Parathyroid adenoma (tissue), 2 donors: ENCODE results near the gene EPYC.

ENCODE experiments used
- H2AFZ ChIP-seq: fragments of 300-600 bp; sonication (generic); one replicate; pipeline ENCODE4 v1.7.0; 2017; ENCODE audit warnings: antibody characterized with exemption, mild to moderate bottlenecking
- H3K27ac ChIP-seq: fragments of 300-600 bp; sonication (generic); one replicate; pipeline ENCODE4 v1.7.0; 2017
- H3K27me3 ChIP-seq: fragments of 300-600 bp; sonication (generic); one replicate; pipeline ENCODE4 v1.7.0; 2017; ENCODE audit warnings: low read length; ENCODE audit not compliant: control insufficient read depth, insufficient read depth
- H3K36me3 ChIP-seq: fragments of 300-600 bp; sonication (generic); one replicate; pipeline ENCODE4 v1.7.0; 2017; ENCODE audit warnings: low read length; ENCODE audit not compliant: control insufficient read depth, insufficient read depth
- H3K4me1 ChIP-seq: fragments of 300-600 bp; sonication (generic); one replicate; pipeline ENCODE4 v1.7.0; 2017; ENCODE audit warnings: control low read depth
- H3K4me2 ChIP-seq: fragments of 300-600 bp; sonication (generic); one replicate; pipeline ENCODE4 v1.7.0; 2017; ENCODE audit warnings: low read length
- H3K4me3 ChIP-seq: fragments of 300-600 bp; sonication (generic); one replicate; pipeline ENCODE4 v1.7.0; 2017; ENCODE audit warnings: low read depth, low read length
- H3K79me2 ChIP-seq: fragments of 300-600 bp; sonication (generic); one replicate; pipeline ENCODE4 v1.7.0; 2017; ENCODE audit warnings: control low read depth
- H3K9ac ChIP-seq: fragments of 300-600 bp; sonication (generic); one replicate; pipeline ENCODE4 v1.7.0; 2017; ENCODE audit warnings: mild to moderate bottlenecking
- H3K9me3 ChIP-seq: fragments of 300-600 bp; sonication (generic); one replicate; pipeline ENCODE4 v1.7.0; 2017; ENCODE audit warnings: low read length; ENCODE audit not compliant: control insufficient read depth
- TF ChIP-seq, protein P1 (sequence below): fragments of 300-600 bp; sonication (generic); IDR thresholded peaks from one replicate; pipeline ENCODE4 v1.7.0; 2017; ENCODE audit warnings: antibody characterized with exemption, mild to moderate bottlenecking
- donor health status: primary hyperparathyroidism.

Gene EPYC

DNA sequence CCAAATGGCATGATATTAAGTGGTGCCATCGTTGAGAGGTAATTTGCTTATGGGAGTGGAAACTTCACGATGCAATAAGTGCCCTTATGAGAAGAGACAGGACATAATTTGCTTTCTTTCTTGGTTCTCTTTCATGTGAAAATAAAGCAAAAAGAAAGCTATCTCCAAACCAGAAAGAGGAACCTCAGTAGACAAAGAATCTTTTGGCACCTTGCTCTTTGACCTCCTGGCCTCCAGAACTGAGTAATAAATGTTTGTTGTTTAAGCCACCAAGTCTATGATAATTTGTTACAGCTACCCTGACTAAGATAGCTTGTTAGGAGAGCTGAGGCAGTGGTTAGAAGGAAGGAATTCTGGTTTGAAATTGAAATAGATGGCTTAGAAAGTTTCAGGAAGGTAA, 89.4 kb downstream of the EPYC start:
- H3K27me3 ChIP-seq, result no peaks in the 10 kb centered on the region
- no peak overlapping the region for H3K27ac ChIP-seq
- TF ChIP-seq, protein P1, sequence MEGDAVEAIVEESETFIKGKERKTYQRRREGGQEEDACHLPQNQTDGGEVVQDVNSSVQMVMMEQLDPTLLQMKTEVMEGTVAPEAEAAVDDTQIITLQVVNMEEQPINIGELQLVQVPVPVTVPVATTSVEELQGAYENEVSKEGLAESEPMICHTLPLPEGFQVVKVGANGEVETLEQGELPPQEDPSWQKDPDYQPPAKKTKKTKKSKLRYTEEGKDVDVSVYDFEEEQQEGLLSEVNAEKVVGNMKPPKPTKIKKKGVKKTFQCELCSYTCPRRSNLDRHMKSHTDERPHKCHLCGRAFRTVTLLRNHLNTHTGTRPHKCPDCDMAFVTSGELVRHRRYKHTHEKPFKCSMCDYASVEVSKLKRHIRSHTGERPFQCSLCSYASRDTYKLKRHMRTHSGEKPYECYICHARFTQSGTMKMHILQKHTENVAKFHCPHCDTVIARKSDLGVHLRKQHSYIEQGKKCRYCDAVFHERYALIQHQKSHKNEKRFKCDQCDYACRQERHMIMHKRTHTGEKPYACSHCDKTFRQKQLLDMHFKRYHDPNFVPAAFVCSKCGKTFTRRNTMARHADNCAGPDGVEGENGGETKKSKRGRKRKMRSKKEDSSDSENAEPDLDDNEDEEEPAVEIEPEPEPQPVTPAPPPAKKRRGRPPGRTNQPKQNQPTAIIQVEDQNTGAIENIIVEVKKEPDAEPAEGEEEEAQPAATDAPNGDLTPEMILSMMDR, result no peak
- no peak overlapping the region for H3K4me2 ChIP-seq
- H3K79me2 ChIP-seq, result no peaks in the 10 kb centered on the region
- H2AFZ ChIP-seq, result no peak overlapping the region
- H3K36me3 ChIP-seq, result no peaks in the 10 kb centered on the region
- no peak overlapping the region for H3K9ac ChIP-seq
- H3K4me1 ChIP-seq, result no peaks in the 10 kb centered on the region
- H3K9me3 ChIP-seq, result no peaks in the 10 kb centered on the region
- H3K4me3 ChIP-seq, result no peak overlapping the region
